Gastroesophageal sphincter (tissue), 3 donors: ENCODE measurements around the gene WHAMM.

Source experiments
- CTCF ChIP-seq, 4 experiments: fragments of 200-600 bp in 2 of 4; fragments of 450-650 bp in 2 of 4; sonication (generic) in 1 of 4; IDR thresholded peaks; one replicate each; pipeline ENCODE4 v1.5.1; 2017 to 2019; ENCODE audit warnings: antibody characterized with exemption in 4 of 4, mild to moderate bottlenecking in 2 of 4, moderate library complexity in 2 of 4
- EP300 ChIP-seq: sonication (generic); formaldehyde crosslinking; IDR thresholded peaks from one replicate; pipeline ENCODE4 v1.6.1; 2017; ENCODE audit warnings: antibody characterized with exemption, mild to moderate bottlenecking
- POLR2A ChIP-seq, 2 donors: fragments of 450-650 bp; IDR thresholded peaks; one replicate each; pipeline ENCODE4 v1.6.1; 2017; ENCODE audit warnings: antibody characterized with exemption in 2 of 2, mild to moderate bottlenecking in 2 of 2, moderate library complexity in 1 of 2
- POLR2AphosphoS5 ChIP-seq: sonication (generic); formaldehyde crosslinking; IDR thresholded peaks from one replicate; pipeline ENCODE4 v1.6.1; 2017; ENCODE audit warnings: antibody characterized with exemption

DNA sequence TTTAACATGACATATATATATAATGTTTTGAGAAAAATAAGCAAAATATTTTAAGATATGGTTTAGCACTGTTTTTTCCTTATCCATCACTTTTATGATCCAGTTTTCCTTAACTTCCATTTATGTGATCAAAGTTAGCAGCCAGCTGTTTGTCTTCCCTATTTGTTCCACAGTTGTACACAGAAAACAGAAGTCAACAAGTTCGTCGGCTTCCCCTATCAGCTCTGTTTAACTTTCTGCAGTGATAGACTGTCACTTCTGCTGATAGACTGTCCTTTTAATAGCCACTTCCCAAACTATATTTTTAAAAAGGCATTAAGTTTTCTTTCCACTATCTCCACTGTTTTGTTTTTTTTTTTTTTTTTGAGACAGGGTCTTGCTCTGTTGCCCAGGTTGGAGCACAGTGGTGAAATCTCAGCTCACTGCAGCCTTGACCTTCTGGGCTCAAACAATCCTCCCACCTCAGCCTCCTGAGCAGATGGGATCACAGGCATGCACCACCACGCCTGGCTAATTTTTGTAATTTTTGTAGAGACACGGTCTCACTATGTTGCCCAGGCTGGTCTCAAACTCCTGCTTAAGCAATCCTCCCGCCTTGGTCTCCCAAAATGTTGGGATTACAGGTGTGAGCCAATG lies 10.8 kb upstream of the WHAMM start:
- TF ChIP-seq CTCF (IDR thresholded peaks at IDR 0.05) (no peak), EP300 (no peak), POLR2A (IDR thresholded peaks at IDR 0.05) (no peak), POLR2AphosphoS5 (no peak)
